Activated B cell treated with CpG ODN at 0.5 μM for 24 hours (primary cell): ENCODE results near the gene GGT7. TPM values are rescaled to one million over a fixed set of nuclear protein-coding genes. Genes with fewer than 3 reads are reported as not detected.

Experiments used
- ATAC-seq: fragments of 200-7000 bp; cut with Tn5 transposase; one replicate; pipeline ENCODE4 v1.10.0; 2021; ENCODE audit warnings: low read depth, mild to moderate bottlenecking, moderate library complexity
- CTCF ChIA-PET: fragments of 350-600 bp; sonication (Branson Sonifier 250); formaldehyde crosslinking; loops from one replicate; lab custom pipeline; 2021; ENCODE audit warnings: antibody characterized with exemption; lab: Charles Lee
- POLR2A ChIA-PET: fragments of 350-600 bp; sonication (Branson Sonifier 250); formaldehyde crosslinking; loops from one replicate; lab custom pipeline; 2021; ENCODE audit warnings: antibody characterized with exemption; lab: Charles Lee
- DNase-seq: peaks from one replicate; pipeline ENCODE4 v3.0.0; 2022
- H3K27ac Mint-ChIP-seq: one replicate; pipeline ENCODE4 v1.8.0; 2020; ENCODE audit warnings: mixed read lengths
- H3K27me3 Mint-ChIP-seq: one replicate; pipeline ENCODE4 v1.8.0; 2021; ENCODE audit warnings: mixed read lengths
- H3K36me3 Mint-ChIP-seq: one replicate; pipeline ENCODE4 v1.8.0; 2021; ENCODE audit warnings: low read depth, mixed read lengths
- H3K4me1 Mint-ChIP-seq: one replicate; pipeline ENCODE4 v1.8.0; 2021; ENCODE audit warnings: mixed read lengths
- H3K4me3 Mint-ChIP-seq: one replicate; pipeline ENCODE4 v1.8.0; 2020; ENCODE audit warnings: mild to moderate bottlenecking, mixed read lengths
- H3K9me3 Mint-ChIP-seq: one replicate; pipeline ENCODE4 v1.8.0; 2020; ENCODE audit warnings: mixed read lengths
- CTCF ChIP-seq: fragments of 200-600 bp; IDR thresholded peaks from one replicate; pipeline ENCODE4 v1.8.0; 2022; ENCODE audit warnings: antibody characterized with exemption, mild to moderate bottlenecking
- intact Hi-C: fragments of 100-400 bp; cut with micrococcal nuclease; formaldehyde crosslinking; loops from one replicate; pipeline ENCODE4 v1.15.1; 2024
- total RNA-seq: library from RNA; stranded (reverse); gene quantifications from 2 replicates; pipeline ENCODE4 v1.2.3, GENCODE V29; 2022

GGT7 gene
- total RNA-seq, 1 donor from 2014 or later = 20.6 TPM

DNA sequence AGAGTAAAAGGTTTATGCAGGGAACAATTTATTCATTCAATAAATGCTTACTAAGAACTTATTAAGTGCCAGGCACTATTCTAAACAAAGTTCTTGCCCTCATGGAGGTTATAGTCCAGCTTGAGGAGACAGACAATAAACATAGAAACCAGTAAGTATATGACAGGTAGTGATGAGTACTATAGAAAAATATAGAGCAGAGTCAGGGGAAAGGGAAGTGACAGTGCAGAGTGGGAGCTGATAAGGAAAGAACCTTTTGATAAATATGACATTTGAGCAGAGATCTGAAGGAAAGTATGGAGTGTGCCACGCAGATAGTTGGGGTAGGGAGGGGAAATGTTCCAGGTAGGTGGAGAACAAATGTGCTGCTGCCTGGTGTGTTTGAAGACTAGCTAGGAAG is 15.8 kb upstream of the GGT7 start:
- no peak for ATAC-seq
- Mint-ChIP-seq H3K27ac (no peak overlapping the region), H3K9me3 (no peaks in the 10 kb centered on the region), H3K4me3 (no peak overlapping the region), H3K27me3 (peaks cover 2% of the 10 kb centered on the region), H3K4me1 (no peaks in the 10 kb centered on the region), H3K36me3 (no peaks in the 10 kb centered on the region)
- CTCF ChIA-PET = interaction anchor here (0.6 kb wide), 1 partner anchor 149 kb away, joined by 4 read pairs; no protein-coding TSS in a partner anchor
- intact Hi-C loops = no loop called here
- no peak for TF ChIP-seq CTCF
- DNase-seq = no peak
- POLR2A ChIA-PET = no interaction called here

DNA sequence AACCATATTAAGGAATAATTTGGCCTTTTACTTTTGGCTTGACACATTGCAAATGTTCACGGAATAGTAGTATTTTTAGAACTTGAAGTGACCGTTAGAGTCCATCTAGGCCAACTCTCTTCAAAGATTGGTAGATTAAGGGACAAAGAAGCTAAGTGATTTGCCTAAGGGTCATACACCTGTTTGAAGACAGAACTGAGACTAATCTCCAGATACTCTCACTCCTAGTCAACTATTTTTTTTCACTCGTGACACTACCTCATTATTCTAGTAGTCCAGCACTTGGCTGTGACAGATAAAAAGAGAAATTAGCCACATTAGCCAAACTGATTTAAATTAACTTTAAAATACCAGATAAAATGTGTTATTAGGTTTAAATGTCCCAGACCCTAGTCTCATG is 14.4 kb upstream of the GGT7 start:
- H3K36me3 Mint-ChIP-seq = no peaks in the 10 kb centered on the region
- POLR2A ChIA-PET = no interaction called here
- intact Hi-C loops = no loop called here

DNA sequence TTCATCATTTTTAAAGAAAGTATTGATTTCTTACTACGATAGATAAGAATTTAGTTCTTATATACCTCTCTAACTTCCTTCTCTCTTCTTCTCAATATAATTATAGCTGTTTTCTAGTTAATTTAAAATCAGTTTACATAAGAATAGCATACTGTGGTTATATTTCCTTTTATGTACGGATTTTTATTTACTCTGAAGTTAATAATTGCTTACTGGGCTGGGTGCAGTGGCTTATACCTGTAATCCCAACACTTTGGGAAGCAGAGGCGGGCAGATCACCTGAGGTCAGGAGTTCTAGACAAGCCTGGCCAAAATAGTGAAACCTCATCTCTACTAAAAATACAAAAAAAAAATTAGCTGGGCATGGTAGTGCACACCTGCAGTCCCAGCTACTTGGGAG is 13.5 kb upstream of the GGT7 start:
- Mint-ChIP-seq H3K27ac (no peak overlapping the region), H3K9me3 (no peaks in the 10 kb centered on the region), H3K36me3 (no peaks in the 10 kb centered on the region), H3K4me3 (no peak overlapping the region), H3K4me1 (no peaks in the 10 kb centered on the region), H3K27me3 (peaks cover 2% of the 10 kb centered on the region)
- no peak for TF ChIP-seq CTCF
- ChIA-PET CTCF (no interaction called here), POLR2A (interaction anchor here (1.2 kb wide), 1 partner anchor 9 kb away, joined by 3 read pairs; the partner anchor contains the start of gene ACSS2)
- ATAC-seq (no peak), DNase-seq (no peak)
- intact Hi-C loops = no loop called here

More for the DNA sequence above, 14.4 kb upstream of the GGT7 start:
- TF ChIP-seq CTCF = no peak
- H3K4me3 Mint-ChIP-seq = no peak overlapping the region
- CTCF ChIA-PET = no interaction called here
- no peak for ATAC-seq
- no peak for DNase-seq
- peaks cover 2% of the 10 kb centered on the region for H3K27me3 Mint-ChIP-seq
- H3K27ac Mint-ChIP-seq = no peak overlapping the region
- H3K4me1 Mint-ChIP-seq = no peaks in the 10 kb centered on the region
- H3K9me3 Mint-ChIP-seq = no peaks in the 10 kb centered on the region

DNA sequence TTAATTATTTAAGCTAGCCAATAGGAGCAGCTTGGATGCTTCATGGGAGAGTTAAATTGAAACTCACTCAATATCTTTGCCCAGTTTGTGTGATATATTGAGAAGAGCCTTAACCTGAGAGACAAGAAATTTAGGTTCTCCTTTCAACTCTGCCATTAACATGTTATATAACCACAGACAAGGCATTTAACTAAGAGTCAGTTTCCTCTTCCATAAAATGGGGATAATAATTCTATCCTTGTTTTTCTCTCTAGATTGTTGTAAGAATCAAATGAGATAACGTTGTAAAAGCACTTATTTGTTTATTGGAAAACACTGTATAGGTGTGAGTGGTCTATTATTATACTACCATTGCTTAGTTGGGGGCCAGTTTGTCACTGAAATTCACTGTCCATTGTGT is 11.6 kb upstream of the GGT7 start:
- Mint-ChIP-seq H3K4me3 (no peak overlapping the region), H3K4me1 (no peaks in the 10 kb centered on the region), H3K27ac (no peak overlapping the region), H3K36me3 (no peaks in the 10 kb centered on the region), H3K9me3 (no peaks in the 10 kb centered on the region), H3K27me3 (peaks cover 2% of the 10 kb centered on the region)
- CTCF ChIA-PET = no interaction called here
- no peak for DNase-seq
- intact Hi-C loops = no loop called here
- no peak for ATAC-seq
- TF ChIP-seq CTCF = no peak
- POLR2A ChIA-PET = no interaction called here

- ATAC-seq = no peak
- intact Hi-C loops = no loop called here
- Mint-ChIP-seq H3K27ac (no peak overlapping the region), H3K9me3 (no peaks in the 10 kb centered on the region), H3K36me3 (no peaks in the 10 kb centered on the region), H3K4me3 (no peak overlapping the region), H3K27me3 (peaks cover 2% of the 10 kb centered on the region), H3K4me1 (no peaks in the 10 kb centered on the region)
- ChIA-PET CTCF (no interaction called here), POLR2A (no interaction called here)
- no peak for DNase-seq
- no peak for TF ChIP-seq CTCF
Observed at GRCh38 chr20:34883809-34884208, 11.2 kb upstream of the GGT7 start.
